Colon (tissue), 2 donors: ENCODE data around the gene STX5.
"Not testable (repeated sequence)": the region's sequence is repeated elsewhere in the genome, so short reads cannot be mapped to it uniquely, and the experiment has no call there.

Experiments
- FAIRE-seq: peaks from 2 replicates; lab custom pipeline; 2012; peaks lifted over from hg19 to GRCh38; lab: Jason Lieb, UNC
- donor health status: control.
- donor health status: control.

The STX5 gene

DNA sequence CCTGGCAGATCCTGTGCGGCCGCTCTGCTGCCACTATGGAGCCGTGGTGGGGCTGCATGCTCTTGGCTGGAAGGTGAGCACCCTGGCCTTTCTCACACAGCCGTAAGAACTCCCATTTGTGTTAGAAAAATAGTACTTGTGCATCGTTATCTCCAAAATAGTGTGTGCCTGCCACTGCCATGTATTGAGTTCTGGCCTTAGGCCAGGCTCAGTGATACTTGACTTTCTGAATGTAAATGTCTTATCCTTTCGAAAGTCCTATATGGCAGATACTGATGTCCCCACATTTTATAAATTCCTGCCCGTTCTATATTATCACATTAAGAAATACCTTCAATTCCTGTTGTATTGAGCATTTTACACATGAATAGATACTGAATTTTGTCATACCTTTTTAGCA lies 49.1 kb downstream of the STX5 start:
- no peak for FAIRE-seq

DNA sequence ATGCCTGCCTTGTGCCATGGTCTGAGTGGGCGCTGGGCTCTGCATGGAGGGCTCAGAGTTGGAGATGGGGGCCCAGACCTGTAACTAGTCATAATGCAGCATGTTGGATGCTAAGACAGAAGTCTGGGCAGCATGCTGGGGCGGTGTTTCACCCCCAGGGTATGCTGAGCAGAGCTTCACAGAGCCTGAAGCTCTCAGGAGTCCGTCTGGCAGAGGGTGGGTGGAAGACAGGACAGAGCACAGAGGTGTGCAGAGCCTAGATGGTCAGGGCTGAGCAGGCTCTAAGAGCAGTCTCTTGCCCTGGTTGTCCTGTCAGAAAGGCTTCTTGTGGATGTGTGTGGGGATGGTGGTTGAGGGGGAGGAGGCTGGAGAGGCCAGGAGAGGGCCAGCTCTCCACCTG lies 53.4 kb downstream of the STX5 start:
- no peak for FAIRE-seq

DNA sequence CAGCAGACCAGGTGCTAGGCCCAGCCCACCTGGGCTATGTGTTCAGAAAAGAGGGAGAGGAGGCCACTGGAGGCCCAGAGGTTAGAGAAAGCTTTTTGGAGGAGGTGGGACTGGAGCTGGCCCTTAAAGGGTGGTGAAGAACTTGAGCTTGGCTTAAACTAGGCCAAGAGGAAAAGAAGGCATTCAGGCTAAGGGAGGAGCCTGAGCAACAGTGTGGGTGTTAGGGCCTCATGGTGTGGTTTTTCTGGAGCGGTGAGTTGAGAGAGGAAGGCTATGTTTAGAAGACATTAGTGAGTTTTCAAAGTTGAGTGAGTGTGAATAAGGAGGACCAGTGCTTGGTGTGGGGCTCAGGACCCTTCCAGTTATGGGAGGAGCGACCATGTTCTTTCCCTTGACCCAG lies 54.5 kb downstream of the STX5 start:
- FAIRE-seq = no peak

DNA sequence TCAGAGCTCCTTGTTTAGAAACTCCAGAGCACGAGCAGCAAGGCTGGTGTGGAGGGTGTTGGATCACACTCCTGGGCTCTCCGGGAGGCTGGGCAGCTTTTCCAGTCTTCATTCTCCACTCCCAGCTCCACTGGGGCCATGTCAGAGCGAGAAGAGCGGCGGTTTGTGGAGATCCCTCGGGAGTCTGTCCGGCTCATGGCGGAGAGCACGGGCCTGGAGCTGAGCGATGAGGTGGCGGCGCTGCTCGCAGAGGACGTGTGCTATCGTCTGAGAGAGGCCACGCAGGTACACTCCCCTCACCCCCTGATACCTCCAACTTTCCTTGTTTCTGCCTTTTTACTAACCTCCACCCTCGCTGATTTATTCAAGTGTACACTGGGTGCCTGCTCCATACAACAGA lies 56.2 kb downstream of the STX5 start:
- FAIRE-seq = no peak

DNA sequence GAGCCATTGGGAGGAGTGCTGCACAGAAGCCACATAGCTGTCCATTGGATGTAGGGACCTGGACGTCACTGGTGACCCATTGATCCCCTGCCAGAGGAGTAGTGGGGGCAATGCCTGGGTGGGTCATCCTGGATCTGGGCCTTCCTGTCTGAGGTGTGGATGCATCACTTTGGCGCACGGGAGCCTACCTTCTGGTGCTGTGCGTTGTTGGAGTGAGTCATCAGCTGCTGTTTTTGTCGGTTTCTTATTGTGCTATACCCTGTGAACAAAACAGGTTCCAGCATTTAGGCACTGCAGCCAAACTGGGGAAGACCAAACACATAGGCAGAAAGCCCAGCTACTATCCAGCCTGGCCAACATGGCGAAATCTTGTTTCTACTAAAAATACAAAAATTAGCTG lies 57.4 kb downstream of the STX5 start:
- FAIRE-seq = no peak

DNA sequence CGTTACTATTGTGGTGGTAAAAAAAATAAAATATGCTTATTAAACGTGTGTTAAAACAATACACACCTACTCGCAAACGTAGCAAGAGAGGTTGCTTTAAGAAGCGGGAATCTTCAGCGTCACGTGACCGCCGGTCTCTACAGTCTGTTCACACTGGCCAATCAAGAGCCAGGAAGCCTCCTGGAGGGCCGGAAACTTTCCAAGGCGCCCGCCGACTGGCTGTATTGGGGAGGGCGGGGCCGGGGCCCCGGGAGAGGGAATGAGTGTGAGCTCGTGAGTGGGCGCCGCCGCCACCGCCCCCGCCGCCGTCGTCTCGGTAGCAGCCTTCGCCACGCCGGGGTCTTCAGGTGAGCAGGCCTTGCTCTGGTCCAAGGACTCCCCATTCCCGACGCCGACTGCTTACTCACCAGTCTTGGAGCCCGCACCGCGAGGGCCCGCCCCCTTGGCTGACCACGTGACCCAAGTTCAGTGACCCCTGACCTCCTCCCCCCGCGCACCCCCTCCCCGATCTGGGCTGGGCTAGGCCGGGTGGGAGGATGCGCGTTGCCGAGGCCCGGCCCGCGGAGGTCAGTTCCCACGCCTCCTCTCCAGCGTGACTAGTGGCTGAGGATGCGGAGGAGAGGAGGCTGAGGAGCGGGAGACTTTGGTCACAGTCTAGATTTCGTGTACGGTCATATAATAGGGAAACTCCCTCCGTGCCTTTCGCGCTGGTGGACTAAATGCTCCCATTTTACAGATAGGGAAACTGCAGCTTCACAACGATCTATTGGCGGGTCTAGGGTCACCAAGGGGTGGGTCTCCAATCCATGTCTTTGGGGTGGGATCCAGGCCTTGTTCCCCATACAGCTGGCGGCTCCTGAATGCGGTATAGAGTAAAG lies 60.5 kb downstream of the STX5 start, which contains the start of gene TAF6L:
Gene TAF6L (plus strand): TSS at position 253 of the 878 bp plus-strand sequence. CDS start 4,388 bp downstream, outside the sequence.
- no peak for FAIRE-seq

DNA sequence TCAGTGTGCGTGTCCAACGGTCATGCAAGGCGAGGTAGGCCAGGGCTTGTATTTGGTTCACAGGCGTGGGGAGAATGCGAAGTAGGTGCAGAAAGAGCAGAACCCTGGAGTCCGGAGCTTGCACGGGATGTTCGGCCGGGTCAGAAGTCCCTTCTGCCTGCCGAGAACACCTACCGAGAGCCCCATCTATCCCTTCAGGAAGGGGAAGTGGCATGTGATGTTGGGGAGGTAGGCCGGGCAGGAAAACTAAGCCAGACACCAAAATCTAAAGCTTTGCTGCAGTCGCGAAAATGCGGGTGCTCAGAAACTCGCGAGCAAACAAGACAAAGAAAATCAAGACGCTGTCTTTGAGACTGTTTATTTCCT lies 61.1 kb downstream of the STX5 start:
- no peak for FAIRE-seq

DNA sequence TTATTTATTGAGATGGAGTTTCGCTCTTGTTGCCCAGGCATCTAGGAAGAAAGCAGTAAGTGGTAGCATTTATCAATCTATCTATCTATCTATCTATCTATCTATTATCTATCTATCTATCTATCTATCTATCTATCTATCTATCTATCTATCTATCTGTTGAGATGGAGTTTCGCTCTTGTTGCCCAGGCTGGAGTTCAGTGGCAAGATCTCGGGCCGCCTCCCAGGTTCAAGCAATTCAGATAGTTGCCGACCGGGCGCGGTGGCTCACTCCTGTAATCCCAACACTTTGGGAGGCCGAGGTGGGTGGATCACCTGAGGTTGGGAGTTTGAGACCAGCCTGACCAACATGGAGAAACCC lies 71.0 kb downstream of the STX5 start:
- FAIRE-seq = not testable (repeated sequence)

DNA sequence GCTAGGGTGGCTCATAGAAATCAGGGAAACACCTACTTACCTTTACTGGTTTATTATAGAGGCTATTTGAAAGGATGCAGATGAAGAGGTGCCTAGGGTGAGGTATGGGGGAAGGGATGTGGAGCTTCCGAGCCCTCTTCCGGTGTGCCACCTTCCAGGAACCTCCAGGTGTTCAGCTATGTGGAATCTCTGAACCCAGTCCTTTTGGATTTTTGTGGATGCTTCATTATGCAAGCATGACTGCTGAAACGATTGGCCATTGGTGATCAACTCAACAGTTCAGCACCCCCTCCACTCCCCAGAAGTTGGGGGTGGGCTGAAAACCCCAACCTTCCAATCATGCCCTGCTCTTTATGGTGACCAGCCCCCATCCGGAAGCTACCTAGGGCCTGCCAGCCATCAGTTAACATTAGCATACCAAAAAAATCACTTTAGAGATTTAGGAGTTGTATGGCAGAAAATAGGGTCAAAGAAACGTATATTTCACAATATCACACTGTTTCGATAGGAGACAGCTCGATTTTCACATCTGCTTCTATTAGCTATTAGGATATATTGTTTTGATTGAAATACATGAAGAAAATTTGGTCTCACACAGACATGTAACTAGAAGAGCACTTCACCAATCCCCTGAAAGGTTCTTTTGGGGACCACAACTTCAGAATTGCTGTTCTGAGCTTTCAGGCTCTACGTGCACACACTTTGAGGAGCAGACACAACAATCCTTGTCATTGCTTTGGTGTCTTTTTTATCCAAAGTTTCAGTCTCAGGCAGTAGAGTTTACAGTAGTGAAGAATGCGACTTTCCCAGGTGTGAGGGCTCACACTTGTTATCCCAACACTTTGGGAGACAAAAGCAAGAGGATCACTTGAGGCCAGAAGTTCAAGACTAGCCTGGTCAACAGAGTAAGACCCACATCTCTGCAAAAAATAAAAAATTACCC lies 73.7 kb downstream of the STX5 start:
- no peak for FAIRE-seq
